GM21447 (cell line): ENCODE results near the gene SUMO2.
"Not testable (repeated sequence)": the region's sequence is repeated elsewhere in the genome, so short reads cannot be mapped to it uniquely, and the experiment has no call there.

Experiments
- ATAC-seq: cut with Tn5 transposase; IDR thresholded peaks from one replicate; pipeline ENCODE4 v1.9.1; 2021; ENCODE audit not compliant: unreplicated experiment

The SUMO2 gene

DNA sequence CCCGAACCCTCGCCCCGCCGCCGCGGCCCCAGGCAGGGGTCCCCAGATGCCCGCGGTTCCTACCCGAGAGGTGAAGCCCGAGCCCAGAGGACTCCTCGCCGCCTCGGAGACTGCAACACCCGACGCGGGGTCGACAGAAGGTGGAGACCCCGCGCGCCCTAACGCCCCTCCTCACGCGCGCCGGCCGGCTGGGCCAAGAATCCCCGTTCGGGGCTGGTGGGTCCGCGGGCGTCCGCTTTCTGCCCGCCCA is 515 bp downstream of the SUMO2 start:
- peak; percentile 9 for ATAC-seq

DNA sequence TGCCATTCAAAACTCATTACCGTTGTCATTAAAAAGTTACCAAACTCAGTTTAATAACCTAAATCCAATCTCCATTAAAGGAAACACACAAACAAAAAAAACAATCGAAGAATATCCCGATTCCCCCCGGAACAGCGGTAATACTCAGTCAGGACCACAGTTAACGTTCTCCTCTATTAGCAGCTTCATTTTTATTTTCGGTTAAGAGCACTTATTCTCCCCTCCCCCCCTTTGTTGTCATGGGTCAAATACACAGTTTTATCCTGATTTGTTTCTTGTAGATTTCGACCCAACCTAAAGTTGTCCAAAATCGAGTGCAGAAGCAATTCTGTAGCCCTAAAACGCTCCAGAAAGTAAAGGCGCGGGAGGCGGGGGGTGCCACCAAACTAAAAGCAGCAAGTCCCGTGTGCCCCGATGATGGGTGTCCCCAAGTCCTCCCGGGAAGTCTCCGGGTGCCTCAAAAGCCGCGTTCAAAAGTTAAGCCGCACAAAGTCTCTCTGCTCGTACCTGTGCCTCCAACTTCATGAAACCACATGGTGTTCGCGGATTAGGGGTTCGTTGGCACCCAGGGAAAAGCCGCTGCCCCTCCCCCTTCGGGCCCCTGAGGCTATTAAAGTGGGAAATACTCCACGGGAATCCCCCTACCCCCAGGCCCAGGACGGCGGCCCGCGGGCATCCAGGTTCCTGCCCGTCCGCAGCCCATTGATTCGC is 996 bp downstream of the SUMO2 start:
- ATAC-seq, result peak; percentile 8

DNA sequence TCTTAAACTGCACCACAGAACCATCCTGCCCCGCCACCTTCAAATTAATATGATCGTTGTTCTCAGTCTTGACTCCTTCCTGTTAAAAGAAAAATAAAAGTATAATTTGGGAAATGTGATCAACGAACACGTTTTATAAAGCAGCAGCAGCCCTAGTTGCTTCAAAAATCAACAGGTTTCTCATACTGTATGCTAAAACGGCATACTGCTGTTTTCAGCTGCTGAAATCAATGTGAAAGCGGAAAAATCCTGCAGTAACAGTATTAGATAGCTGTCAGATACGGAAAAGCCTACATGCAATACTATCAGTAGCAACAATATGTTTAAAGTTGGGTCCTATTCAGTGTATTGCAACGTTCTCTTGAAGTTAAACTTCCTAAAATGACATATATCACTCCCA is 1.6 kb downstream of the SUMO2 start:
- no peak for ATAC-seq

DNA sequence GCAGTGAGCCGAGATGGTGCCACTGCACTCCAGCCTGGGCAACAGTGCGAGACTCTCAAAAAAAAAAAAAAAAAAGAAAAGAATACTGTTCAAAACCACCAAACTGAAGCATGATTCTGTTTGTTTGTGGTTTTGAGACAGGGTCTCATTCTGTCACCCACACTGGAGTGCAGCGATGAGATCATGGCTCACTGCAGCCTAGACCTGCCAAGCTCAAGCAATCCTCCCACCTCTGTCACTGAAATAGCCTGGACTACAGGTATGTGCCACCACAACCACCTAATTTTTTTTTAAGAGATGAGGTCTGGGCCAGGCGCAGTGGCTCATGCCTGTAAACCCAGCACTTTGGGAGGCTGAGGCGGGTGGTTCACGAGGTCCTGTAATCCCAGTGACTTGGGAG is 4.3 kb downstream of the SUMO2 start:
- no peak for ATAC-seq

DNA sequence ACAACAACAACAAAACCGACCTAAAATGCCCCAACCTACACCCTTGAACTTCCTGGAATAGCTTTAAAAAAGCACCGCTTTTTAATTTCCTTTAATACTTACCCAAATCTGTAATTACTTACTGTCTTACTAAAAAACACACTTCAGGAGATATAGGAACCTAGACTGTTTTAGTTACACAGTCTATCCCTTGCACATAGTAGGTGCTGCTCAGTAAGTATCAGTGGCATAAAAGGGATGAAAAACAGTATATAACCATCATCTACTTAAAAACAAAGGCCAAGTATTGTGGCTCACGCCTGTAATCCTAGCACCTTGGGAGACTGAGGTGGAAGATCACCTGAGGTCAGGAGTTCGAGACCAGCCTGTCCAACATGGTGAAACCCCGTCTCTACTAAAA is 6.1 kb downstream of the SUMO2 start:
- no peak for ATAC-seq

DNA sequence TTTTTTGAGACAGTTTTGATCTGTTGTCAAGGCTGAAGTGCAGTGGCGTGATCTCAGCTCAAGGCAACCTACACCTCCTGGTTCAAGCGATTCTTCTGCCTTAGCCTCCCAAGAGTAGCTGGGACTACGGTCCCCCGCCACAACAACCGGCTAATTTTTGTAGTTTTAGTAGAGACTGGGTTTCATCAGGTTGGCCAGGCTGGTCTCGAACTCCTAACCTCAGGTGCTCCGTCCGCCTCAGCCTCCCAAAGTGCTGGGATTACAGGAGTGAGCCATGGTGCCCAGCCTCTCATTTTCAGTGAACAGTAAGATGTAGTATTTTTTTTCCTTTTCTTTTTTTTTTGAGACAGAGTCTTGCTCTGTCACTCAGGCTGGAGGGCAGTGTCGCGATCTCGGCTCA is 7.8 kb downstream of the SUMO2 start:
- no peak for ATAC-seq

DNA sequence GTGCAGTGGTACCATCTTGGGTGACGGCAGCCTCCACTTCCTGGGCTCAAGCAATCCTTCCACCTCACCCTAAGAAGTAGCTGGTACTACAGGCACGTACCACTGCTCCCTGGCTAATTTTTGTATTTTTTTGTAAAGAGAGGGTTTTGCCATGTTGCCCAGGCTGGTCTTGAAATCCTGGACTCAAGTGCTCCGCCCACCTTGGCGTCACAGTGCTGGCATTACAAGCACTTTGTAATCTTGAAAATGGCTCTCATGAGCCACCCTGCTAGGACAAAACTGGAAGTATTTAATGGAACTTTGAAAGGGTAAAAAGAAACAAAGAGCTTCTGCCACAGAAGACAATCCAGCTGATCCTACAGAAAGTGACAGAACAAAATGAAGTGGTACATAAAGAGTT is 9.2 kb downstream of the SUMO2 start:
- ATAC-seq, result no peak

DNA sequence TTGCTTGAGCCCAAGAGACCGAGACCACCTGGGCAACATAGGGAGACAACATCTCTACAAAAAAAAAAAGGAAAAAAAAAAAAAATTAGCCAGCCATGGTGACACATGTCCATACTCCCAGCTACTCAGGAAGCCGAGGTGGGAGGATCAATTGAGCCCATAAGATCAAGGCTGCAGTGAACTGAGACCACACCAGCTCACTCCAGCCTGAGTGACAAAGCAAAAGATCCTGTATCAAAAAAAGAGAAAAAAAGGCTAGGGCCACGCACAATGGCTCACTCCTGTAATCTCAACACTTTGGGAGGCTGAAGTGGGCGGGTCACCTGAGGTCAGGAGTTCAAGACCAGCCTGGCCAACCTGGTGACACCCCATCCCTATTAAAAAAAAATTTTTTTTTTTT is 13.8 kb downstream of the SUMO2 start:
- no peak for ATAC-seq

DNA sequence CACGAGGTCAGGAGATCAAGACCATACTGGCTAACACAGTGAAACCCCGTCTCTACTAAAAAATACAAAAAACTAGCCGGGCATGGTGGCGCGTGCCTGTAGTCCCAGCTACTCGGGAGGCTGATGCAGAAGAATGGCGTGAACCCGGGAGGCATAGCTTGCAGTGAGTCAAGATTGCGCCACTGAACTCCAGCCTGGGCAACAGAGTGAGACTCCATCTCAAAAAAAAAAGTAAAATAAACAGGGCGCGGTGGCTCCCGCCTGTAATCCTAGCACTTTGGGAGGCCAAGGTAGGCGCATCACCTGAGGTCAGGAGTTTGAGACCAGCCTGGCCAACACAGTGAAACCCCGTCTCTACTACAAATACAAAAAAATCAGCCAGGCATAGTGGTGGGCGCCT is 18.2 kb downstream of the SUMO2 start:
- ATAC-seq, result not testable (repeated sequence)

DNA sequence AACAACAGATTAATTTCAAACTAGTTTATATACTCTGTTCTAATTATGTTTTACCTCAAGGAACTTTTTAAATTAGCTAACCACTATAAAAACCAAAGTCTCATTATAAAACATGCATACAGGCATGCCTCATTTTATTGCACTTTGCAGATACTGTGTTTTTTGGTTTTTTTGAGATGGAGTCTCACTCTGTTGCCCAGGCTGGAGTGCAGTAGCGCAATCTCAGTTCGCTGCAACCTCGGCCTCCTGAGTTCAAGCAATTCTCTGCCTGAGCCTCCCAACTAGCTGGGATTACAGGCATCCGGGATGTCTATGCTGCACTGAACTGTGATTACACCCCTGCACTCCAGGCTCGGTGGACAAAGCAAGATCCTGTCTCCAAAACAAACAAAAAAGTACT is 19.7 kb downstream of the SUMO2 start:
- no peak for ATAC-seq

DNA sequence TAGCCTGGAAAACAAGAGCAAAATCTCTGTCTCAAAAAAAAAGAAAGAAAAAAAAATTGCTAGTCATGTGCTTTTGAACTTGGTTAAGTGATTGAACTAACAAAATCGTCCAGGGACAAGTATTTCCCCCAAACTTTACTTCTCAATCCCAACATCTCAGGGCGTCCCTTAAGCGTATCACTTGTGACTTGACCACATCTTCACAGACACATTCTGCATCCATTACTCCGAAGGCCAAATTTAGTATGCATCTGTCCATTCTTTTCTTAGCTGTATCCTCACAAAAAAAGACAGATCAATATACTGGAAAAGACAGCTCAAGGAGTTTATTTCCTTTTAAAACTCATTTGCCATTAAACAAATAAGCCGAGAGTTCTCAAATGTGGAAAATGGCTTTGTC is 22.5 kb downstream of the SUMO2 start:
- ATAC-seq, result no peak

DNA sequence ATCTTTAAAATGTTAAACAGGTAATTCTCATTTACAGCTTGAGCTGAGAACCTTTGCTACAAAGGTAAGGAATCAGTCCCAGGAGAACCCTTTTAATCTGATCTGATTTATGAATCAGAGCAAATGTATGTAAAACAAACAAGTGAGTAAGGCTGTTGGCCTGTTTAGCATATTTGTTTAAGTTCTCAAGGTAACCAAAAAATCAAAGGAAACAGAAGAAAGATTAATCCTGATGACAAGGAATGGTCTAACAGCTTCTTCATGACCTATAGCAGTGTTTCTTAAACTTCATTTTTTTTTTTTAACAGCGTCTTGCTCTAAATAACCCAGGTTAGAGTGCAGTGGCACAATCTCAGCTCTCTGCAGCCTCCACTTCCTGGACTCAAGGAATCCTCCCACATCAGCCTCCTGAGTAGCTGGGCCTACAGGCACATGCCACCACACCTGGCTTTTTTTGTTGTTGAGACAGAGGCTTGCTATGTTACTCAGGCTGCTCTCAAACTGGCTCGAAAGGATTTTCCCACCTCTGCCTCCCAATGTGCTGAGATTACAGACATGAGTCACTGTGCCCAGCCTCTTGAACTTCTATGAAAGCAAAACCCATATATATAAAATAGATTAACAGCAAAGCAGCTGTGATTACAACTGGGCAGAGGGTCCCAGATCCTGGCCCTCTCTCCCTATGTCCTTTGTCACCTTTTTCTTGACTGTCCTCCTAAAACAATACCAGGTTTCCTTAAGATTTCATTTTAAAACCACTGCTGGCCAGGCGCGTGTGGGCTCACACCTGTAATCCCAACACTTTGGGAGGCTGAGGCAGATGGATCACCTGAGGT is 23.3 kb downstream of the SUMO2 start:
- ATAC-seq, result no peak

DNA sequence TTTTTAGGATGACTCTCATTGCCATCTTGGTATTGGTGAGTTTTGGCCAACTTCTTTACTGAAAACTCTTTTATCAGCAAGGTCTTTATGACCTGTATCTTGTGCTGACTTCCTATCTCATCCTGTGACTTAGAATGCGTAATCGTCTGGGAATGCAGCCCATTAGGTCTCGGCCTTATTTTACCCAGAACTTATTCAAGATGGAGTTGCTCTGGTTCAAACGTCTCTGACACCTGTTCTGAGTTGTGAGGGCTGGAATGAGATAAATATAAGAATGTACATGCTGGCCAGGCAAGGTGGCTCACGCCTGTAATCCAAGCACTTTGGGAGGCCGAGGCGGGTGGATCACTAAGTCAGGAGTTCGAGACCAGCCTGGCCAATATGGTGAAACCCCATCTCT is 24.3 kb downstream of the SUMO2 start:
- ATAC-seq, result not testable (repeated sequence)

DNA sequence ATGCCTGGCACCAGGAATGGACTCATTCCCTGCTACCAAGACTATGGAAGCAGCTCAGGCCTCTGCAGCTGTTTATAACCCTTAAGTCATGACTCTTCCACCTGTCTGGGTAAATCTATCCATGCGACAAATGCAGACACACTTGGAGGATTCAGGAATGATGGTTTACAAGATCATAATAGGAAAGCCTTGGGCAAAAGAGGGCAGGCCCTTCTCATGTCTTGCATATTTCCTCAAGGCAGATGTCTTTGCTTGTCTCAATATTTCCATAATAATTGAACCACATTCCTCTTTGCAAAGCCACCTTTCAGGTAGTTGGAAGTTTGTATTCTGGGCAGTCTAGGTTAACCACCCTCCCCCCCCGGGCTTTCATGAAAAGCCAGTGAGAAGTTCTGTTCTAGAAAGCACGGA is 27.6 kb downstream of the SUMO2 start:
- ATAC-seq, result no peak

DNA sequence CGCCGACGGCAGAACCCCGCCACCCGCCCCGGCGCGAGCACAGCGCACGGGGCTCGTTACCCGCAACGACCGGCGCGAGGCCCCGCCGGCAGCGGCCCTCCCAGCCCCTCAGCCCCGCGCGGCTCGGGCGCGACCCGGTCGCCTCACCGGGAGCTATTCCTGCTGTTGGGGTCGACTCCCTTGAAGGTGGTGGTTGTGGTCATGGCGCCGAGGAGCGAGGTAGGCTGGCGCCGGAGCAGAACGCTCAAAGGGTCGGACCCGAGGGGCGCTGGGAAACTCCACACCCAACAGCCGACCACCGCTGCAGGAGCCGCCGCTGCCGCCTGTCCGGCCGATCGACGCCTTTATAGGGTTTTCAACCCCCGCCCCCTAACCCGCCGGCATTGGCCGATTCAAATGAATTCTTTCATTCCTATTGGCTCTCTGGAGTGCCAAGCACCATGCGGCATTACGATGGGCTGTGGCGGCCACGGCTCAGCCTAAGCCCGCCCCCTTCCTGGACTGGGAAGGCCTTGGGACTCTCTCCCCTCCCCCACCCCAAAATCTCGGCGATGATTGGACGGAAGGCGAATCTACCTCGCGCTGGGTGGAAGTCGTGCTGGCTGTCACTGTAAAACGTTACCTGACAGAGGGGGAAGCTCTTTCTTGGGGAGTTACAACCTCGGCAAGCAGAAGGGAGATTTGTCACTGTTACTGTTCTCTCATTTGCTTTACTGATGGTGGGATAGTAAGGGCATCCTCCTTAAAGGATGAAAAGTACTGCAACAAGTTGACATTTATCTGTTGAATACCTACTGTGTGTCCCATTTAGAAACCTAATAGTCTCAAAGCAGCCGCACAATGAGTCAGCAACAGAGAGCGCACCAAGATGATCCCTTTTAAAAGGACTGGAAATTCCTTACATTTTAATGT is 28.3 kb downstream of the SUMO2 start, which contains the start of gene JPT1:
Gene JPT1, minus strand, starts transcription at position 318 of the 912 bp plus-strand sequence. Its CDS starts 115 bp downstream, at position 203.
- ATAC-seq, result peak; percentile 92

DNA sequence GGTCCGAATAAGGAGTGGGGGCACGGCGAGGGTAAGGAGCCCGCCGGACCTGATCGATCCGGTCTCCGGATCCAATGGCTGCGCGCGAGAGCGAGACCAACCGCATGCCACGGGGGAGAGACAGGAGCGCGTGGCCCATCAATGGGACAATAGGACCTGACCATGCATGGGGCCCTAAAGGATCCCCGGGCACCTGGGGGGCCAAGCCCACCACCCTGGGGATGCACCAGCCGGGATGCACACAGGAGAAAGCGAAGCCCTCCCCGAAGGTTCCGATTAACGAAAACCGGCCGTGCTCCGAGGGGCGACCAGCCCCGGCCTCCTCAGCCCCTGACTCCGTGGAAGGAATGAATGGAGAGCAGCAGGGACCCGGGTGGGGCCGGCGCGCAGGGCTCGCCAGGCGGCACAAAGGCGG is 29.0 kb downstream of the SUMO2 start:
- ATAC-seq, result peak; percentile 13

DNA sequence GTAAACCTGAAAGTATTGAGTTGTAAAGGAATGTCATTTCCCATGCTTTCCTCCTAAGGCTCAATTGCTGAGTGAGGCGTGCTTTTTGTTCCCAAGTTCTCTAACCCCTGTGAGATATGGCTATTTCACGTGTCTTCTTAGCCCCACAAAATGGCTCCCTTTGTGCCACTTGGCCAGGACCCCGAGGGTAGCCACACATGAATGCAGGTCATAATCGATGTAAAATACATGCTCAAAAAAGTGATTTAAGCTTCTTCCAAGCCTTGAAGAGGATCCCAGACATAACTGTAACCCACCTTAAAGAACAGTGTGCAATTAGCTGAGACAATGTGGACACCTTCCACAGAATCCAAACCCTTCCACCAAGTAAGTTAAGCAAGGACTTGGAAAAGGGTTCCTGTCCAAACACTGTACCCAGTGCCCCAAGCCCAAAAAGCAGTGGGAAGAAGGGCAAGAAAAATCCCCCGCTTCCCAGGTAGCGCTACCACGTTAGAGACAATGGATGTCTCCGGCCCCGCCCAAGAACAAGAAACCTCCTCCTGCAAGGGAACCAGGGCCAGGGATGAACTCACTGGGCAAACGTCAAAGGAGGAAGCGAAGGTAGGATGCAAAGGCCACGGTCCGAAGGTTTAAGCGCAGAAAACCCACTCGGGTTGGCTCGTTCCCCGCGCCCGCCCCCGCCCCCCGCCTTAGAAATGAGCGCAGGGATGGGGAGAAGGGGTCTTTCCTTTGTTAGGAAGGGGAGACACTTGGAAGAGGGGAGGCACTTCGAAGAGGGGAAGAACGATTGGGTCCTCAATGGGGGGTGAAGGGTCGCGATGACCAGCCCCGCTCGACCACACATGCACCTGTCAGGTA is 29.6 kb downstream of the SUMO2 start:
- ATAC-seq, result peak; percentile 12

DNA sequence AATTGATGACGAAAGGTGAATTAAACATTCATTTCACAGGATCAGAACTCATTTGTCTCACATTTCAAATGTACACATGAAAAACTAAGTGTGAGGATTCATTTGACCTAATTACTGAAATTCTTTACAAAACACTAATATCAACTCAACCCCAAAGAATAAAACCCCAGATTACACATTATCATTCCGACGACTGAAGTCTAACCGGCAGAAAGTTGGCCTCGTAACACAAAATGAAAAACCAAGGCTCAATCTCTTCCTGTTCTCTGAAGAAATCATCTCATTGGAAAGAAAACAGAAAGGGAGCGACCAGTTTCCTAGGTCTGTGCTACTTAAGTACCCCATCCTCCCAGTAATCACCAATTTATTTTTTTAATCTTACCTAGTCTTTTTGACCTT is 30.2 kb downstream of the SUMO2 start:
- ATAC-seq, result no peak

DNA sequence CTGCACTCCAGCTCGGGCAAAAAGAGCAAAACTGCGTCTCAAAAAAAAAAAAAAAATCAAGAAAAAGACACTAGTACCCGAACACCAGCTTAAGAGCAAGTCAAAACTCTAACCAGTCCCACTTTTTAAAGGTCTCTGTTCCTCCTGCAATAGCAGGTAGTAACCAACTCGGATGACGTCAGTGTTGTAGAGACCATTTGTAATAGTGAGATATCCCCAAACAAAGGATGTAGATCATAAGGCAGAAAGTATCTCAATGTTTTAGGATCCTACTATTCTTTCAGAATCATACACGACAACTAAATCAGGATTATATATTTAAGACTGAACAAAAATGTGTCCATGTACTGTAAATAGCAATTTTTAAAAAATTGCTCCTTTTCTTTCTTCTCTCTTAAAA is 30.8 kb downstream of the SUMO2 start:
- no peak for ATAC-seq

DNA sequence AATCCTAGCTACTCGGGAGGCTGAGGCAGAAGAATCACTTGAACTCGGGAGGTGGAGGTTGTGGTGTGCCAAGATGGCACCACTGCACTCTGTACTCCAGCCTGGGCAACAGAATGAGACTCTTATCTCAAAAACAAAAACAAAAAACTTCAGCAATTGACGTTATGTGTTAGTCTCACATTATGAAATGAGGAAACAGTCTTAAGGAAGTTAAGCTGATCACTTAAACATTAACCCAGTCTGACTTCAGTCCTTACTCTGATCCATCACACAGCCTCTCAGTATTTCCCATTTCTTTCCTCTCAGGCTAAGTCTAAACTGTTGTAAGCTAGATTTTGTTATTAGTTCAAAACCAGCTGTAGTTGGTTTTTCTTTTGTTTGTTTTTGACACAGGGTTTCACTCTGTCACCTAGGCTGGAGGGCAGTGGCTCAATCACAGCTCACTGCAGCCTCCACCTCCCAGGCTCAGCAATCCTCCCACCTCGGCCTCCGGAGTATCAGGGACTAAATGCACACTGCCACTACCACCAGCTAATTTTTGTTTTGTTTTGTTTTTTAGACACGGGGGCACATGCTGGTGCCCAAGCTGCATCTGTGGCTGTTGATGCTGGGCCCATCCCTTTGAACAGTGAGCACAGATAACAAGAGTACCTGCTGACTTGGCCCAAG is 34.7 kb downstream of the SUMO2 start:
- no peak for ATAC-seq
